OCI-LY3 (cell line): ENCODE data around the gene ZNF547.

Experiments
- H2AFZ ChIP-seq: fragments of 200-600, 300-600 bp; shearing (Covaris generic); 2 replicates; pipeline ENCODE4 v1.6.0; 2014; ENCODE audit warnings: antibody characterized with exemption, low read depth, low read length
- H3K27ac ChIP-seq: fragments of 200-600, 300-600 bp; sonication (generic); 2 replicates; pipeline ENCODE4 v1.5.1; 2014; ENCODE audit warnings: mild to moderate bottlenecking, low read length, moderate library complexity, mixed read lengths
- H3K27me3 ChIP-seq: fragments of 200-600, 300-600 bp; sonication (generic); 2 replicates; pipeline ENCODE4 v1.6.1; 2014; ENCODE audit warnings: low read depth, low read length, mixed read lengths
- H3K36me3 ChIP-seq: fragments of 200-600, 300-600 bp; sonication (generic); replicated peaks from 2 replicates; pipeline ENCODE3; 2014; ENCODE audit warnings: low read depth, low read length, mixed read lengths
- H3K4me1 ChIP-seq: fragments of 300-600, 200-600 bp; sonication (generic); 2 replicates; pipeline ENCODE4 v1.6.1; 2014; ENCODE audit warnings: low read length, mixed read lengths
- H3K4me2 ChIP-seq: fragments of 200-600, 300-600 bp; sonication (generic); 2 replicates; pipeline ENCODE4 v1.6.1; 2014; ENCODE audit warnings: low read length, mixed read lengths
- H3K4me3 ChIP-seq: fragments of 300-600, 200-600 bp; sonication (generic); 2 replicates; pipeline ENCODE4 v1.5.1; 2014; ENCODE audit warnings: antibody characterized with exemption, mild to moderate bottlenecking, low read length, moderate library complexity
- H3K79me2 ChIP-seq: fragments of 300-600, 200-600 bp; shearing (Covaris generic); 2 replicates; pipeline ENCODE4 v1.6.1; 2014; ENCODE audit warnings: mild to moderate bottlenecking, low read length, mixed read lengths
- H3K9ac ChIP-seq: fragments of 300-600, 200-600 bp; shearing (Covaris generic); 2 replicates; pipeline ENCODE4 v1.6.0; 2014; ENCODE audit warnings: mild to moderate bottlenecking, low read length, moderate library complexity
- H3K9me3 ChIP-seq: fragments of 200-600, 300-600 bp; shearing (Covaris generic); 2 replicates; pipeline ENCODE4 v1.6.1; 2014; ENCODE audit warnings: low read length, mixed read lengths; ENCODE audit not compliant: insufficient read depth
- H4K20me1 ChIP-seq: fragments of 200-600, 300-600 bp; sonication (generic); 2 replicates; pipeline ENCODE4 v1.6.1; 2016; ENCODE audit warnings: low read length, mixed read lengths; ENCODE audit not compliant: insufficient read depth
- CTCF ChIP-seq: fragments of 200-600, 300-600 bp; sonication (generic); IDR thresholded peaks from 2 replicates; pipeline ENCODE4 v1.5.1; 2014; ENCODE audit warnings: antibody characterized with exemption, low read length, low read depth
- EZH2phosphoT487 ChIP-seq: fragments of 200-600 bp; shearing (Covaris generic); IDR thresholded peaks from 2 replicates; pipeline ENCODE4 v1.6.1; 2018; ENCODE audit warnings: antibody characterized with exemption, mixed run types, low read depth

The ZNF547 gene

GRCh38 chr19:57320180-57321084, 42.9 kb upstream of the ZNF547 start, which contains the start of gene ZNF543:
Gene ZNF543, plus strand, starts transcription at chr19:57320472. Its CDS starts 382 bp downstream, at chr19:57320854.
- peaks cover 11% of the 10 kb centered on the region for H4K20me1 ChIP-seq
- no peak for TF ChIP-seq EZH2phosphoT487
- TF ChIP-seq CTCF, result no peak
- H3K4me2 ChIP-seq, result peak within 1 kb of the TSS; percentile 100
- peaks cover 18% of the 10 kb centered on the region for H3K36me3 ChIP-seq
- peak within 1 kb of the TSS; percentile 75; the same call in 1 of the 2 replicates for H2AFZ ChIP-seq
- peak within 1 kb of the TSS; percentile 84 for H3K4me3 ChIP-seq
- H3K79me2 ChIP-seq, result peaks cover 35% of the 10 kb centered on the region
- peaks cover 7% of the 10 kb centered on the region; the same call in 1 of the 2 replicates for H3K27me3 ChIP-seq
- H3K27ac ChIP-seq, result peak within 1 kb of the TSS; percentile 56
- peak within 1 kb of the TSS; percentile 87 for H3K9ac ChIP-seq
- no peaks in the 10 kb centered on the region for H3K9me3 ChIP-seq
- peaks cover 16% of the 10 kb centered on the region for H3K4me1 ChIP-seq

GRCh38 chr19:57321116-57321515, 42.2 kb upstream of the ZNF547 start:
- TF ChIP-seq CTCF (no peak), EZH2phosphoT487 (no peak)
- Histone ChIP-seq H3K79me2 (peaks cover 40% of the 10 kb centered on the region), H3K4me3 (peak overlapping the region; percentile 84), H3K9me3 (no peaks in the 10 kb centered on the region), H4K20me1 (peaks cover 11% of the 10 kb centered on the region), H3K36me3 (peaks cover 24% of the 10 kb centered on the region), H3K4me2 (peak overlapping the region; percentile 100), H3K27ac (0 out of 2 replicates have a peak overlapping the region, but pooled peaks have one; percentile 34), H3K27me3 (peaks cover 2% of the 10 kb centered on the region; the same call in 1 of the 2 replicates), H2AFZ (no peak overlapping the region), H3K4me1 (peaks cover 16% of the 10 kb centered on the region), H3K9ac (peak overlapping the region; percentile 87)

- Histone ChIP-seq H3K27me3 (no peaks in the 10 kb centered on the region), H3K36me3 (peaks cover 29% of the 10 kb centered on the region), H3K4me3 (peak overlapping the region; percentile 84), H3K9me3 (no peaks in the 10 kb centered on the region), H3K4me1 (peaks cover 16% of the 10 kb centered on the region), H3K4me2 (peak overlapping the region; percentile 100), H2AFZ (no peak overlapping the region), H3K9ac (peak overlapping the region; percentile 87), H3K27ac (no peak overlapping the region), H3K79me2 (peaks cover 40% of the 10 kb centered on the region), H4K20me1 (peaks cover 11% of the 10 kb centered on the region)
- TF ChIP-seq CTCF (no peak), EZH2phosphoT487 (no peak)
Observed at GRCh38 chr19:57321751-57322150, 41.6 kb upstream of the ZNF547 start.

- TF ChIP-seq CTCF (no peak), EZH2phosphoT487 (no peak)
- Histone ChIP-seq H3K4me1 (peaks cover 12% of the 10 kb centered on the region), H4K20me1 (peaks cover 14% of the 10 kb centered on the region), H3K27ac (no peak overlapping the region), H3K36me3 (peaks cover 56% of the 10 kb centered on the region), H3K27me3 (no peaks in the 10 kb centered on the region), H3K79me2 (peaks cover 52% of the 10 kb centered on the region), H3K9ac (no peak overlapping the region), H3K4me2 (no peak overlapping the region), H2AFZ (no peak overlapping the region), H3K4me3 (no peak overlapping the region), H3K9me3 (no peaks in the 10 kb centered on the region)
Observed at GRCh38 chr19:57324992-57325391, 38.4 kb upstream of the ZNF547 start.
